Stimulated activated CD4-positive, alpha-beta T cell treated with anti-CD3 and anti-CD28 coated beads, Interleukin-12 subunit alpha, Interleukin-12 subunit beta, amount 100 ng/mL, for 24 hours (primary cell): ENCODE data around the gene TNFAIP8.

ENCODE experiments used
- DNase-seq, 2 experiments: peaks; one replicate each; pipeline ENCODE4 v3.0.0-alpha.2; 2020; ENCODE audit warnings: low read depth in 2 of 2

TNFAIP8 gene

GRCh38 chr5:119346394-119346793 is 9.4 kb upstream of the TNFAIP8 start:
- DNase-seq = no peak

GRCh38 chr5:119347574-119347973 is 8.2 kb upstream of the TNFAIP8 start:
- DNase-seq = no peak

GRCh38 chr5:119347991-119348390 is 7.8 kb upstream of the TNFAIP8 start:
- no peak for DNase-seq

GRCh38 chr5:119353213-119353612 is 2.6 kb upstream of the TNFAIP8 start:
- no peak for DNase-seq

- DNase-seq = no peak
Measured at GRCh38 chr5:119353686-119354366, 2.0 kb upstream of the TNFAIP8 start.

- DNase-seq = no peak
Measured at GRCh38 chr5:119354537-119355243, 1.1 kb upstream of the TNFAIP8 start.

- DNase-seq = no peak
Measured at GRCh38 chr5:119355244-119355638, 578 bp upstream of the TNFAIP8 start.

GRCh38 chr5:119356612-119357188 is 881 bp downstream of the TNFAIP8 start:
- DNase-seq = no peak

- DNase-seq = no peak
Measured at GRCh38 chr5:119357270-119357669, 1.5 kb downstream of the TNFAIP8 start.

GRCh38 chr5:119357808-119358529 is 2.1 kb downstream of the TNFAIP8 start:
- no peak for DNase-seq

GRCh38 chr5:119358530-119358900 is 2.7 kb downstream of the TNFAIP8 start:
- DNase-seq = no peak

GRCh38 chr5:119358901-119359603 is 3.2 kb downstream of the TNFAIP8 start:
- no peak for DNase-seq

- DNase-seq = no peak
Measured at GRCh38 chr5:119359737-119360413, 4.1 kb downstream of the TNFAIP8 start.

GRCh38 chr5:119360905-119361593 is 5.2 kb downstream of the TNFAIP8 start:
- DNase-seq = no peak

GRCh38 chr5:119361594-119362125 is 5.8 kb downstream of the TNFAIP8 start:
- DNase-seq = no peak

- DNase-seq = no peak
Measured at GRCh38 chr5:119362714-119363113, 6.9 kb downstream of the TNFAIP8 start.

- DNase-seq = no peak
Measured at GRCh38 chr5:119363271-119363670, 7.5 kb downstream of the TNFAIP8 start.

- no peak for DNase-seq
Measured at GRCh38 chr5:119363936-119364335, 8.1 kb downstream of the TNFAIP8 start.

GRCh38 chr5:119365847-119366539 is 10.2 kb downstream of the TNFAIP8 start:
- no peak for DNase-seq

- DNase-seq = no peak
Measured at GRCh38 chr5:119366540-119366881, 10.7 kb downstream of the TNFAIP8 start.
